ENCODE results near the gene DHRS7. TPM values are rescaled to one million over a fixed set of nuclear protein-coding genes. Genes with fewer than 3 reads are reported as not detected.

Gene DHRS7
- polyA plus RNA-seq, 1 of the 3 experiments (the other 2 are of a cell fraction): 88.7 TPM

DNA sequence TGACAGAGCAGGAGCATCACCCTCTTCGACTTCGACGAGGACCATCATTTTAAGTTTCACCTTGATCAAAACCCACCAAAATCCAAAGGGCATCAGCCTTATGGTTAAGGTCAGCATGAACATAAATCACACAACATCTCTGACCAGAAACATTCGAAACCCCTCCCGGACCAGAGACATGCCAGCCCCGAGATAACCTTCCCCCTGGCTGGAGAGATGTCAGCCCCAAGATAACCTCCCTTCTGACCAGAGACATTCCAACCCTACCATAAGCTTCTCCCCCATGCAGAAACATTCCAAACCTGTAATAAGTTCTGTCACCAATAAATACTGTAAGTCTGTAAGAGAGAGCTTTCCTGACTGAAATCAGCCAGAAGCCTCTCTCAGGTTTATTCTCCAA lies 67.2 kb downstream of the DHRS7 start (continued):
- no peak for TF ChIP-seq PBX3 (IDR thresholded peaks at IDR 0.05)
- no peak for TF ChIP-seq RXRA (IDR thresholded peaks at IDR 0.05; ENCODE audit: borderline replicate concordance, low read depth)

DNA sequence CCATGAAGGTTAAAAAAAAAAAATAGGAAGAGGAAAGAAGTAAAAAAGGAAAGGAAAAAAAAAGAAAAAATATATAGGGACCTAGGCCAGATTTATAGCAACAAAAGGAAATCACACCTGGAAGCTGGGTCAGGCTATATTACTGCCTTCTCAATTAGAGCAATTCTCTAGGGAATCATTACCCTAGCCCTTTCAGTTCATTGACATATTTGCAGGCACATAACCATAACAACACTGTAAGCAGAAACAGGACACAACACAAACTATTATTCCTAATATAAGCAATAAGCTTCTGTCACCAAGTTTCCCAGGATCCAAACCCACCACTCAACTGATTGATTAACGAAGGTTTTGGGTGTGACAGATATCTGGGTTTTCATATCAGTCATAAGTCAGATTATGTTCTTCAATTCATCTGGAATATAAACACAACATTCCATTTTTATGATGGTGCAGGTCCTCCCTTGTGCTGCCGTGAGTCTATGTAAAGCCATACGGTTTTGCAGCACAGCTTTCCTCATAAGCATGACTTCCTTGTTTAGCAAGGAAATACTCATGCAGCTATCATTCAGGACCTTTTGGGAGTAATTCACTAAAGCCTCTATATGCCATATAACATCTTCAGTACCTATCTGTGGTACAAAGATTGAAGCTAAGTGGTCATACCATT lies 69.3 kb downstream of the DHRS7 start:
- Histone ChIP-seq H2AFZ (ENCODE audit: low read depth) (no peak overlapping the region), H3K9me2 (no peaks in the 10 kb centered on the region), H3K36me3 (replicated peaks in 1 of 2; ENCODE audit: control insufficient read depth in 1 of 2, insufficient read depth in 2 of 2, low read length in 1 of 2) (peaks cover 13 to 29% of the 10 kb centered on the region in 2 experiments), H3K9me3 (no peaks in the 10 kb centered on the region), H3K4me3 (ENCODE audit: low read depth in 2 of 2, low read length in 1 of 2) (no peak overlapping the region), H3K4me2 (no peak overlapping the region), H3K79me2 (ENCODE audit: insufficient read depth) (peaks cover 86% of the 10 kb centered on the region), H3K27me3 (ENCODE audit: insufficient read depth) (no peaks in the 10 kb centered on the region), H3K9ac (no peak overlapping the region), H4K20me1 (ENCODE audit: insufficient read depth) (peaks cover 10% of the 10 kb centered on the region), H3K4me1 (ENCODE audit: control insufficient read depth in 1 of 2, insufficient read depth in 2 of 2, low read depth in 1 of 2, low read length in 1 of 2) (peaks cover 0 to 15% of the 10 kb centered on the region in 2 experiments; a peak in 3 of 4 replicates), H3K27ac (ENCODE audit: low read depth in 2 of 2, low read length in 1 of 2) (no peak overlapping the region; a peak in 2 of 4 replicates), H3F3A (replicated peaks; ENCODE audit: insufficient read depth) (peaks cover 10% of the 10 kb centered on the region)
- ChIA-PET CTCF (interaction anchor here (0.5 to 2.5 kb wide), 2 partner anchors 13 to 88 kb away, joined by 3 to 8 read pairs; no protein-coding TSS in a partner anchor), POLR2A (no interaction called here)
- DNase-seq: no peak
- 86% methylated on average over 3 of the region's 3 CpGs for WGBS (ENCODE audit: low lambda C conversion rate)
- TF ChIP-seq NRF1 (IDR thresholded peaks at IDR 0.05; ENCODE audit: low read depth, low read length) (no peak), USF1 (IDR thresholded peaks at IDR 0.05; ENCODE audit: borderline replicate concordance, low read depth) (no peak), FOXJ3 (CRISPR knock-in tag; IDR thresholded peaks at IDR 0.05) (no peak), EZH2phosphoT487 (IDR thresholded peaks at IDR 0.05; ENCODE audit: borderline replicate concordance, low read depth) (no peak), TAF1 (IDR thresholded peaks at IDR 0.05; ENCODE audit: borderline replicate concordance, low read depth, low read length) (no peak), EP300 (IDR thresholded peaks at IDR 0.05; ENCODE audit: borderline replicate concordance in 1 of 2, low read depth in 1 of 2, low read length in 1 of 2) (no peak), SIN3A (IDR thresholded peaks at IDR 0.05; ENCODE audit: borderline replicate concordance, low read depth, low read length) (no peak), SMC3 (IDR thresholded peaks at IDR 0.05; ENCODE audit: low read depth, low read length) (no peak), MXI1 (IDR thresholded peaks at IDR 0.05; ENCODE audit: low read depth, low read length) (no peak), IRF3 (IDR thresholded peaks at IDR 0.05; ENCODE audit: low read depth, low read length) (no peak), PBX3 (IDR thresholded peaks at IDR 0.05) (no peak), GABPA (IDR thresholded peaks at IDR 0.05; ENCODE audit: low read depth) (no peak), CHD2 (IDR thresholded peaks at IDR 0.05; ENCODE audit: low read length, partially characterized antibody) (no peak), MEF2A (IDR thresholded peaks at IDR 0.05; ENCODE audit: borderline replicate concordance, low read depth) (no peak), RCOR1 (IDR thresholded peaks at IDR 0.05; ENCODE audit: low read length) (no peak), JUND (IDR thresholded peaks at IDR 0.05) (no peak), ELF1 (IDR thresholded peaks at IDR 0.05) (no peak), ZBTB33 (IDR thresholded peaks at IDR 0.05; ENCODE audit: borderline replicate concordance, low read depth) (no peak)
- TF ChIP-seq, protein P1, sequence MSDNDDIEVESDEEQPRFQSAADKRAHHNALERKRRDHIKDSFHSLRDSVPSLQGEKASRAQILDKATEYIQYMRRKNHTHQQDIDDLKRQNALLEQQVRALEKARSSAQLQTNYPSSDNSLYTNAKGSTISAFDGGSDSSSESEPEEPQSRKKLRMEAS (IDR thresholded peaks at IDR 0.05; ENCODE audit: low read depth): no peak
- TF ChIP-seq, protein P2, sequence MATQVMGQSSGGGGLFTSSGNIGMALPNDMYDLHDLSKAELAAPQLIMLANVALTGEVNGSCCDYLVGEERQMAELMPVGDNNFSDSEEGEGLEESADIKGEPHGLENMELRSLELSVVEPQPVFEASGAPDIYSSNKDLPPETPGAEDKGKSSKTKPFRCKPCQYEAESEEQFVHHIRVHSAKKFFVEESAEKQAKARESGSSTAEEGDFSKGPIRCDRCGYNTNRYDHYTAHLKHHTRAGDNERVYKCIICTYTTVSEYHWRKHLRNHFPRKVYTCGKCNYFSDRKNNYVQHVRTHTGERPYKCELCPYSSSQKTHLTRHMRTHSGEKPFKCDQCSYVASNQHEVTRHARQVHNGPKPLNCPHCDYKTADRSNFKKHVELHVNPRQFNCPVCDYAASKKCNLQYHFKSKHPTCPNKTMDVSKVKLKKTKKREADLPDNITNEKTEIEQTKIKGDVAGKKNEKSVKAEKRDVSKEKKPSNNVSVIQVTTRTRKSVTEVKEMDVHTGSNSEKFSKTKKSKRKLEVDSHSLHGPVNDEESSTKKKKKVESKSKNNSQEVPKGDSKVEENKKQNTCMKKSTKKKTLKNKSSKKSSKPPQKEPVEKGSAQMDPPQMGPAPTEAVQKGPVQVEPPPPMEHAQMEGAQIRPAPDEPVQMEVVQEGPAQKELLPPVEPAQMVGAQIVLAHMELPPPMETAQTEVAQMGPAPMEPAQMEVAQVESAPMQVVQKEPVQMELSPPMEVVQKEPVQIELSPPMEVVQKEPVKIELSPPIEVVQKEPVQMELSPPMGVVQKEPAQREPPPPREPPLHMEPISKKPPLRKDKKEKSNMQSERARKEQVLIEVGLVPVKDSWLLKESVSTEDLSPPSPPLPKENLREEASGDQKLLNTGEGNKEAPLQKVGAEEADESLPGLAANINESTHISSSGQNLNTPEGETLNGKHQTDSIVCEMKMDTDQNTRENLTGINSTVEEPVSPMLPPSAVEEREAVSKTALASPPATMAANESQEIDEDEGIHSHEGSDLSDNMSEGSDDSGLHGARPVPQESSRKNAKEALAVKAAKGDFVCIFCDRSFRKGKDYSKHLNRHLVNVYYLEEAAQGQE (IDR thresholded peaks at IDR 0.05; ENCODE audit: low read depth, low read length): no peak

All from SK-N-SH (cell line).